HG03342 (cell line): ENCODE data around the gene PTPRJ.
A peak's percentile ranks its signal among the peaks of the same experiment; 100 is the strongest.
"Not testable (repeated sequence)": the region's sequence is repeated elsewhere in the genome, so short reads cannot be mapped to it uniquely, and the experiment has no call there.

Source experiments
- ATAC-seq: cut with Tn5 transposase; IDR thresholded peaks from one replicate; pipeline ENCODE4 v1.9.1; 2021; ENCODE audit warnings: mild to moderate bottlenecking, moderate library complexity; ENCODE audit not compliant: unreplicated experiment

Gene PTPRJ

GRCh38 chr11:47980088-47980906, at the start of gene PTPRJ:
Gene PTPRJ (plus strand): TSS chr11:47980559. CDS start chr11:47980913, 354 bp downstream.
- ATAC-seq, result peak; percentile 52

GRCh38 chr11:47932544-47932943, 47.8 kb upstream of the PTPRJ start:
- ATAC-seq, result no peak

- ATAC-seq, result not testable (repeated sequence)
These were observed 46.6 kb upstream of the PTPRJ start for GRCh38 chr11:47933797-47934196.

- ATAC-seq, result no peak
These were observed 41.4 kb upstream of the PTPRJ start for GRCh38 chr11:47938791-47939560.

GRCh38 chr11:47940904-47941649, 39.3 kb upstream of the PTPRJ start:
- no peak for ATAC-seq

- ATAC-seq, result no peak
These were observed 38.3 kb upstream of the PTPRJ start for GRCh38 chr11:47941907-47942558.

GRCh38 chr11:47943721-47944586, 36.4 kb upstream of the PTPRJ start:
- ATAC-seq, result no peak

GRCh38 chr11:47944632-47945031, 35.7 kb upstream of the PTPRJ start:
- no peak for ATAC-seq

- ATAC-seq, result no peak
These were observed 33.4 kb upstream of the PTPRJ start for GRCh38 chr11:47946682-47947559.

GRCh38 chr11:47948137-47948536, 32.2 kb upstream of the PTPRJ start:
- no peak for ATAC-seq

- not testable (repeated sequence) for ATAC-seq
These were observed 31.2 kb upstream of the PTPRJ start for GRCh38 chr11:47949001-47949675.

- peak; percentile 81 for ATAC-seq
These were observed 30.0 kb upstream of the PTPRJ start for GRCh38 chr11:47950396-47950795.

GRCh38 chr11:47951504-47951903, 28.9 kb upstream of the PTPRJ start:
- not testable (repeated sequence) for ATAC-seq

- no peak for ATAC-seq
These were observed 25.2 kb upstream of the PTPRJ start for GRCh38 chr11:47955061-47955755.

- no peak for ATAC-seq
These were observed 20.3 kb upstream of the PTPRJ start for GRCh38 chr11:47960015-47960414.

GRCh38 chr11:47961383-47961782, 19.0 kb upstream of the PTPRJ start:
- no peak for ATAC-seq

- no peak for ATAC-seq
These were observed 15.8 kb upstream of the PTPRJ start for GRCh38 chr11:47964546-47964945.
